ENCODE data around the gene TVP23A. TPM values are rescaled to one million over a fixed set of nuclear protein-coding genes. Genes with fewer than 3 reads are reported as not detected.

TVP23A gene
- polyA plus RNA-seq, 1 of the 3 experiments (the other 2 are of a cell fraction) = 0.35 TPM

GRCh38 chr16:10859020-10859419 lies 40.4 kb upstream of the TVP23A start:
- Histone ChIP-seq H3K4me1 (ENCODE audit: control insufficient read depth in 1 of 2, insufficient read depth in 2 of 2, low read depth in 1 of 2, low read length in 1 of 2) (peaks cover 0 to 9% of the 10 kb centered on the region in 2 experiments; a peak in 2 of 4 replicates), H3K9me2 (no peaks in the 10 kb centered on the region), H3K9me3 (no peaks in the 10 kb centered on the region), H3K27ac (ENCODE audit: low read depth in 2 of 2, low read length in 1 of 2) (no peak overlapping the region), H3K9ac (no peak overlapping the region), H3K36me3 (replicated peaks in 1 of 2; ENCODE audit: control insufficient read depth in 1 of 2, insufficient read depth in 2 of 2, low read length in 1 of 2) (no peaks in the 10 kb centered on the region), H3K27me3 (ENCODE audit: insufficient read depth) (no peaks in the 10 kb centered on the region), H4K20me1 (ENCODE audit: insufficient read depth) (no peaks in the 10 kb centered on the region), H3K4me3 (ENCODE audit: low read depth in 2 of 2, low read length in 1 of 2) (no peak overlapping the region), H3K4me2 (no peak overlapping the region), H3K79me2 (ENCODE audit: insufficient read depth) (no peaks in the 10 kb centered on the region), H2AFZ (ENCODE audit: low read depth) (no peak overlapping the region), H3F3A (replicated peaks; ENCODE audit: insufficient read depth) (peaks cover 10% of the 10 kb centered on the region)
- TF ChIP-seq EP300 (IDR thresholded peaks at IDR 0.05; ENCODE audit: borderline replicate concordance in 1 of 2, low read depth in 1 of 2, low read length in 1 of 2) (no peak), SIN3A (IDR thresholded peaks at IDR 0.05; ENCODE audit: borderline replicate concordance, low read depth, low read length) (no peak), USF2 (IDR thresholded peaks at IDR 0.05; ENCODE audit: borderline replicate concordance, low read depth, low read length) (no peak), NRF1 (IDR thresholded peaks at IDR 0.05; ENCODE audit: low read depth, low read length) (no peak), POLR2AphosphoS5 (IDR thresholded peaks at IDR 0.05; ENCODE audit: low read depth, low read length) (no peak), MEF2A (IDR thresholded peaks at IDR 0.05; ENCODE audit: borderline replicate concordance, low read depth) (no peak)
- WGBS (ENCODE audit: low lambda C conversion rate) = 39% methylated on average over 2 of the region's 2 CpGs
- CTCF ChIA-PET = no interaction called here
- DNase-seq = no peak
- POLR2A ChIA-PET = no interaction called here

GRCh38 chr16:10858203-10858602 lies 39.6 kb upstream of the TVP23A start:
- Histone ChIP-seq H3F3A (replicated peaks; ENCODE audit: insufficient read depth) (peaks cover 10% of the 10 kb centered on the region), H2AFZ (ENCODE audit: low read depth) (no peak overlapping the region), H3K36me3 (replicated peaks in 1 of 2; ENCODE audit: control insufficient read depth in 1 of 2, insufficient read depth in 2 of 2, low read length in 1 of 2) (no peaks in the 10 kb centered on the region), H3K9ac (no peak overlapping the region), H3K27ac (ENCODE audit: low read depth in 2 of 2, low read length in 1 of 2) (no peak overlapping the region), H3K4me2 (no peak overlapping the region), H3K4me3 (ENCODE audit: low read depth in 2 of 2, low read length in 1 of 2) (no peak overlapping the region), H3K9me3 (no peaks in the 10 kb centered on the region), H3K9me2 (no peaks in the 10 kb centered on the region), H3K27me3 (ENCODE audit: insufficient read depth) (no peaks in the 10 kb centered on the region), H4K20me1 (ENCODE audit: insufficient read depth) (no peaks in the 10 kb centered on the region), H3K79me2 (ENCODE audit: insufficient read depth) (no peaks in the 10 kb centered on the region), H3K4me1 (ENCODE audit: control insufficient read depth in 1 of 2, insufficient read depth in 2 of 2, low read depth in 1 of 2, low read length in 1 of 2) (peaks cover 0 to 9% of the 10 kb centered on the region in 2 experiments; a peak in 2 of 4 replicates)
- DNase-seq = no peak
- 55% methylated on average over 1 of the region's 1 CpG for WGBS (ENCODE audit: low lambda C conversion rate)
- ChIA-PET CTCF (no interaction called here), POLR2A (no interaction called here)
- no peak for TF ChIP-seq SIN3A (IDR thresholded peaks at IDR 0.05; ENCODE audit: borderline replicate concordance, low read depth, low read length)
- TF ChIP-seq GATA2 (CRISPR knock-in tag; IDR thresholded peaks at IDR 0.05) = no peak
- TF ChIP-seq MXI1 (IDR thresholded peaks at IDR 0.05; ENCODE audit: low read depth, low read length) = no peak
- no peak for TF ChIP-seq NFIC (IDR thresholded peaks at IDR 0.05; ENCODE audit: borderline replicate concordance)
- TF ChIP-seq FOXM1 (IDR thresholded peaks at IDR 0.05; ENCODE audit: low read depth) = no peak
- no peak for TF ChIP-seq RCOR1 (IDR thresholded peaks at IDR 0.05; ENCODE audit: low read length)
- TF ChIP-seq RAD21 (IDR thresholded peaks at IDR 0.05; ENCODE audit: low read length) = no peak
- TF ChIP-seq TCF12 (IDR thresholded peaks at IDR 0.05) = no peak
- TF ChIP-seq MEF2A (IDR thresholded peaks at IDR 0.05; ENCODE audit: borderline replicate concordance, low read depth) = no peak
- TF ChIP-seq, protein P1, sequence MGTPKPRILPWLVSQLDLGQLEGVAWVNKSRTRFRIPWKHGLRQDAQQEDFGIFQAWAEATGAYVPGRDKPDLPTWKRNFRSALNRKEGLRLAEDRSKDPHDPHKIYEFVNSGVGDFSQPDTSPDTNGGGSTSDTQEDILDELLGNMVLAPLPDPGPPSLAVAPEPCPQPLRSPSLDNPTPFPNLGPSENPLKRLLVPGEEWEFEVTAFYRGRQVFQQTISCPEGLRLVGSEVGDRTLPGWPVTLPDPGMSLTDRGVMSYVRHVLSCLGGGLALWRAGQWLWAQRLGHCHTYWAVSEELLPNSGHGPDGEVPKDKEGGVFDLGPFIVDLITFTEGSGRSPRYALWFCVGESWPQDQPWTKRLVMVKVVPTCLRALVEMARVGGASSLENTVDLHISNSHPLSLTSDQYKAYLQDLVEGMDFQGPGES (IDR thresholded peaks at IDR 0.05; ENCODE audit: low read depth, low read length) = no peak
- no peak for TF ChIP-seq TAF1 (IDR thresholded peaks at IDR 0.05; ENCODE audit: borderline replicate concordance, low read depth, low read length)
- TF ChIP-seq CHD2 (IDR thresholded peaks at IDR 0.05; ENCODE audit: low read length, partially characterized antibody) = no peak
- TF ChIP-seq POLR2AphosphoS5 (IDR thresholded peaks at IDR 0.05; ENCODE audit: low read depth, low read length) = no peak
- TF ChIP-seq, protein P2, sequence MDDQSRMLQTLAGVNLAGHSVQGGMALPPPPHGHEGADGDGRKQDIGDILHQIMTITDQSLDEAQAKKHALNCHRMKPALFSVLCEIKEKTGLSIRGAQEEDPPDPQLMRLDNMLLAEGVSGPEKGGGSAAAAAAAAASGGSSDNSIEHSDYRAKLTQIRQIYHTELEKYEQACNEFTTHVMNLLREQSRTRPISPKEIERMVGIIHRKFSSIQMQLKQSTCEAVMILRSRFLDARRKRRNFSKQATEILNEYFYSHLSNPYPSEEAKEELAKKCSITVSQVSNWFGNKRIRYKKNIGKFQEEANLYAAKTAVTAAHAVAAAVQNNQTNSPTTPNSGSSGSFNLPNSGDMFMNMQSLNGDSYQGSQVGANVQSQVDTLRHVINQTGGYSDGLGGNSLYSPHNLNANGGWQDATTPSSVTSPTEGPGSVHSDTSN (IDR thresholded peaks at IDR 0.05) = no peak
- no peak for TF ChIP-seq FOXJ3 (CRISPR knock-in tag; IDR thresholded peaks at IDR 0.05)
- no peak for TF ChIP-seq CTCF (IDR thresholded peaks at IDR 0.05)
- no peak for TF ChIP-seq FOSL2 (IDR thresholded peaks at IDR 0.05; ENCODE audit: borderline replicate concordance, low read depth)
